Heart left ventricle (tissue), 16 donors: ENCODE measurements around the gene GRIK1. TPM values are rescaled to one million over a fixed set of nuclear protein-coding genes. Genes with fewer than 3 reads are reported as not detected.

ENCODE experiments used
- ATAC-seq, 4 donors: fragments of 200-7000 bp; cut with Tn5 transposase; one replicate each; pipeline ENCODE4 v1.9.1; 2020 to 2022; ENCODE audit warnings: moderate library complexity in 4 of 4, mild to moderate bottlenecking in 3 of 4, moderate number of reproducible peaks in 1 of 4
- DNase-seq, 5 donors: peaks; one replicate each; pipeline ENCODE4 v3.0.0-alpha.2; 2020
- H3K27ac ChIP-seq, 12 donors: fragments of 200-600 bp; sonication (generic) in 4 of 12; one replicate each; pipeline versions ENCODE4 v1.5.0 to v1.8.0; 2016 to 2022; ENCODE audit warnings: mild to moderate bottlenecking in 2 of 12
- H3K27me3 ChIP-seq, 9 donors: fragments of 200-600 bp; sonication (generic) in 2 of 9; one replicate each; pipeline versions ENCODE4 v1.5.1 to v1.8.0; 2016 to 2022; ENCODE audit warnings: mild to moderate bottlenecking in 3 of 9
- H3K36me3 ChIP-seq, 9 donors: fragments of 200-600 bp; sonication (generic) in 2 of 9; one replicate each; pipeline versions ENCODE4 v1.5.0 to v1.8.0; 2018 to 2022; ENCODE audit warnings: mild to moderate bottlenecking in 2 of 9
- H3K4me1 ChIP-seq, 12 donors: fragments of 200-600 bp; sonication (generic) in 4 of 12; one replicate each; pipeline versions ENCODE4 v1.5.0 to v1.8.0; 2016 to 2022; ENCODE audit warnings: mild to moderate bottlenecking in 3 of 12
- H3K4me3 ChIP-seq, 12 donors: fragments of 200-600 bp; sonication (generic) in 4 of 12; one replicate each; pipeline versions ENCODE4 v1.5.0 to v1.8.0; 2017 to 2022; ENCODE audit warnings: mild to moderate bottlenecking in 9 of 12, moderate library complexity in 4 of 12
- H3K9me3 ChIP-seq, 12 donors: fragments of 200-600 bp; sonication (generic) in 4 of 12; one replicate each; pipeline versions ENCODE4 v1.5.0 to v1.8.0; 2016 to 2022; ENCODE audit warnings: mild to moderate bottlenecking in 1 of 12
- CTCF ChIP-seq, 12 donors: fragments of 200-600 bp; sonication (generic) in 4 of 12; IDR thresholded peaks; one replicate each; pipeline versions ENCODE4 v1.5.0 to v1.8.0; 2018 to 2022; ENCODE audit warnings: antibody characterized with exemption in 12 of 12, mild to moderate bottlenecking in 5 of 12
- POLR2A ChIP-seq, 2 donors: fragments of 450-650 bp; IDR thresholded peaks; one replicate each; pipeline ENCODE4 v1.6.1; 2017; ENCODE audit warnings: antibody characterized with exemption in 2 of 2, mild to moderate bottlenecking in 2 of 2, moderate library complexity in 2 of 2
- WGBS, 4 donors: extraction: QIAGEN DNeasy Blood & Tissue Kit in 2 of 4; methylation state at CpG; one replicate each; pipeline versions ENCODE4 v1.1.5 to v1.1.7; 2013 to 2018; 5-methylcytosine and 5-hydroxymethylcytosine counted together
- intact Hi-C, 10 donors: fragments of 100-400 bp; cut with DNase I; formaldehyde crosslinking; loops; one replicate each; pipeline versions ENCODE4 v1.11.1 to v1.14.2; 2022
- polyA plus RNA-seq, 2 donors: library from polyadenylated mRNA; stranded (reverse); fragments of 200-250 nt; gene quantifications; one replicate each; pipeline ENCODE4 v1.2.3, GENCODE V29; 2013
- total RNA-seq, 9 donors: library from RNA; depleted of rRNA in 2 of 9; stranded (reverse); fragments of >200 nt in 2 of 9; fragmentation: NEBNext Ultra II Directional in 3 of 9; extraction: Animal tissue kit (Norgen Biotek cat#: 25700) in 3 of 9; gene quantifications; one replicate each; pipeline versions ENCODE4 v1.1.0 to v1.2.4, GENCODE V29; 2016 to 2023
- donor health status: ischemic (EF 13 %, LVEDD 7.1; RV severe dilation, severe dysfunction).
- donor health status: healthy with polysubstance abuse.
- donor health status: DM: no; HTN: yes; CAD: no.
- donor health status: DM: no; HTN: no; CAD: no.
- donor health status: ischemic (EF 25% LVEDD 6.9; RV normal size, moderate dysfunction).
- donor health status: ischemic (EF 25% LVEDD 5.7; RV mildly dilated, moderate dysfunction).
- donor health status: healthy.
- donor health status: DM: yes; HTN: yes; CAD: no.
- donor health status: ischemic (EF 35%, LVEDD 5.7; RV mildly dilated, moderate dysfunction).
- donor health status: nonischemic (EF 11% LVEDD 7.7; RV severe dilation, severe dysfunction).
- donor health status: DM: yes; HTN: yes; CAD: no.
- donor health status: PGD.
- donor health status: ischemic (EF 29% LVEDD 5.4; RV normal size, mild dysfunction).
- donor health status: nonischemic (EF 23%, LVEDD 6.1; RV moderate dilation, normal function).

The GRIK1 gene
- total and polyA plus RNA-seq, 11 donors: 0.12 TPM; not detected in 10

DNA sequence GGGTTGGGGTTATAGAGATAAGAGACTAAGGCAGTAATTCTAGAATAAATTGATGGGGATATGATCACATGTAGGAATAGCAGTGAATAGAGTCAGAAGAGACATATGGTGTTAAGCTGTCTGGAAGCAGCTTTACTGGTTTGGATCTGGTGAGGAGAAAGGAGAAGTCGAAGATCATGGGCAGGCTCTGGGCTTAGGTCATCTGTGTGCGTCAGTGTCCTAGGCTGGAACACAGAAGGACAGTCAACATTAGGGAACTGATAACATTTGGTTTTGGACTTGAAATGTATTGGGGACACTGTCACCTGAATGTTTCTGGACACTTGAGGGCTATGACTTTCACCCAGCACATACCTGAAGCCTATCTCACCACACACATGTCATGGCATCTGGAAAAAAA lies 13.9 kb upstream of the GRIK1 start:
- Histone ChIP-seq H3K9me3 (no peaks in the 10 kb centered on the region), H3K4me1 (peaks cover 0 to 4% (median 0%) of the 10 kb centered on the region in 12 donors), H3K27ac (no peak overlapping the region), H3K4me3 (no peak overlapping the region), H3K27me3 (peaks cover 0 to 12% (median 0%) of the 10 kb centered on the region in 9 donors), H3K36me3 (no peaks in the 10 kb centered on the region)
- WGBS, 4 donors: 85 to 92% (median 92%) methylated on average over 2 of the region's 2 CpGs
- DNase-seq: no peak
- intact Hi-C loops: no loop called here
- ATAC-seq: no peak
- TF ChIP-seq CTCF (IDR thresholded peaks at IDR 0.05) (no peak), POLR2A (IDR thresholded peaks at IDR 0.05) (no peak)

- ATAC-seq (no peak), DNase-seq (no peak)
- Histone ChIP-seq H3K4me3 (no peak overlapping the region), H3K36me3 (no peaks in the 10 kb centered on the region), H3K9me3 (no peaks in the 10 kb centered on the region), H3K27me3 (peaks cover 0 to 12% (median 0%) of the 10 kb centered on the region in 9 donors), H3K27ac (no peak overlapping the region), H3K4me1 (peaks cover 0 to 4% (median 0%) of the 10 kb centered on the region in 12 donors)
- WGBS, 4 donors: 27 to 40% (median 39%) methylated on average over 4 of the region's 4 CpGs
- TF ChIP-seq POLR2A (IDR thresholded peaks at IDR 0.05): no peak
- no peak for TF ChIP-seq CTCF (IDR thresholded peaks at IDR 0.05)
- intact Hi-C loops: no loop called here
Measured at GRCh38 chr21:29953072-29953471, 13.3 kb upstream of the GRIK1 start.

GRCh38 chr21:29951911-29952310 lies 12.1 kb upstream of the GRIK1 start:
- Histone ChIP-seq H3K4me1 (peaks cover 0 to 4% (median 0%) of the 10 kb centered on the region in 12 donors), H3K9me3 (no peaks in the 10 kb centered on the region), H3K27me3 (peaks cover 0 to 12% (median 0%) of the 10 kb centered on the region in 9 donors), H3K4me3 (no peak overlapping the region), H3K36me3 (no peaks in the 10 kb centered on the region), H3K27ac (no peak overlapping the region)
- no peak for ATAC-seq
- TF ChIP-seq CTCF (IDR thresholded peaks at IDR 0.05) (no peak), POLR2A (IDR thresholded peaks at IDR 0.05) (no peak)
- intact Hi-C loops: no loop called here
- no peak for DNase-seq

- H3K4me3 ChIP-seq: no peak overlapping the region
- peaks cover 0 to 12% (median 0%) of the 10 kb centered on the region in 9 donors for H3K27me3 ChIP-seq
- no peak overlapping the region for H3K27ac ChIP-seq
- intact Hi-C loops: no loop called here
- H3K36me3 ChIP-seq: no peaks in the 10 kb centered on the region
- TF ChIP-seq CTCF (IDR thresholded peaks at IDR 0.05) (no peak), POLR2A (IDR thresholded peaks at IDR 0.05) (no peak)
- H3K4me1 ChIP-seq: peaks cover 0 to 4% (median 0%) of the 10 kb centered on the region in 12 donors
- WGBS, 4 donors: 68 to 74% (median 72%) methylated on average over 1 of the region's 1 CpG
- no peak for DNase-seq
- no peak for ATAC-seq
- no peaks in the 10 kb centered on the region for H3K9me3 ChIP-seq
Measured at GRCh38 chr21:29949991-29950390, 10.2 kb upstream of the GRIK1 start.
